Measurements from ENCODE around the gene ARHGAP25.

The ARHGAP25 gene

DNA sequence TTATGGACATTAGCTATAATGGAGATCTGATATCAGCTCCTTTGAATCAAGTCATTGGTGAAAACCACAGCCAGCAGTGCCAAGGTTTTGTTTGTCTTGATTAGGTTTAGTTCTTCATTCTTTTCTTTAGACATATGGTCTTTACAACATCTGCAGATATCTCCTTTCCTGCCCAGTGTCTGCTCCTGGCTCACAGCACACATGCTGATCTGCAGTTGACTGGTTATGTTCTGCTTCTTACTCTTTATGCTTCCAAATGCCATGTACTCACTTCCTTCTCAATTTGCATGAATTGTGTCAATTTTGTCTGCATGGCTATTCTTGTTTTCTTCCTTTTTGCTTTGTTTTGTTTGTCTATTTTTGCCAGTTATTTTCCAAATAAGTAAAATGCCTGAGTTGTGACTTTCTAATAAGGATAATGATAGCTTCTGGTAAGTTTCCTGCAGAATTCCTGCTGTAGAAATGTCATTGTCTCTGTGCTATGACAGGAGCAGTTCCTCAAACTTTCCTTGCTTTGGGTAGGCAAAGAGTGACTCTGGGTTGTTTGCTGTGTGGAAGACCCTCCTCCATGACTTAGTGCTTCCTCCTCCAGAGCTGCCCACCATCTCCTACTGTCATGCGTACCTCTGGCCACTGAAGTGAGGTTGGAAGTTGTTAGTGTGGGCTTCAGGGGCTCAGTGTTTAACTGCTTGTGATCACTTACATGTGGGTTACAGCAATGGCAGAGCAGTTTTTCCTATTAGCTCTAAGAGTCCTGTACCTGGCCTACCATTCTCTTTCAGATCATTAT lies 8.2 kb downstream of the ARHGAP25 start:
- no peak for DNase-seq (ENCODE audit: low read depth)

DNA sequence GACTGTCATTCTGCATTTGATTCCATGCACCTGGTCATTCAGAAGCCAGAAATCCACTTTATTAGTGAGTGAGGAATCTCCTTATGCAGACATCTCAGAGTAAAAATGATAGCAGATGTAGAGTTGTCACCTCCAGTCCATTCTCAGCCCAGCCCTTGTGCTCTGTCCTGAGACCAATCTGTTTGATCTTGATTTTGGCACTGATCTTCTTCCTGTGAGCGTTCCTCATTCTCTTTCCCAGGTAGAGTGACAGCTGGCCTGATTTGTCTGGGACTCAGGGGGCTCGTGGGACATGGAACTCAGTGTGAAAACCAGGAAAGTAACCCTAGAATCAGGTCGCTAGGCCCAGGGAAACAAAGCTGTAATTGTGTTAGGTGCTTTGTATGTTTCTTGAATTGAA lies 8.9 kb downstream of the ARHGAP25 start:
- DNase-seq (ENCODE audit: low read depth): no peak

DNA sequence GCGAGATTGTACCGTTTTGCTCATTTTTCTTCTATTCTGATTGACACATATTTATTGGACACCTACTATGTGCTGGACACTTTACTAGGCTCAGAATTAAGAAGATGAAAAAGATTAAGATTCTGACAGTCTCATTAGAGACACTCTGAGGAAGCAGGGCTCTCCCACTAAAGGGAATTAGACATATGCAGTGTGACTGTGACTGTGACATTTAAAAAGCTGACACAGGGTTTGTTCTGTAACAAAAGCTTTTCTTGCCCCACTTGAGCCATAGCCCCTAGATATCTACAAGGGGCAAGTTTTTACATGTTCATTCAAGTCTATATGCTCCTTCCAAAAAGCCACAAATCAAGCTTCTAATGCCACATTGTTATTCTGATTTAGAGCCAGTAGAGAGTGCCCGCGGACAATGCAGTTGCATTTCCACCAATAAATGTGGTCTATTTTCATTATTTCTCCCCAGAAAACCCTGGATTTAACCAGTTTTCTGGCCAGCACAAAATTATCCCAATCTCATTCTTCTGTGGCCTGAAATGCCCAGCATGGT lies 9.8 kb downstream of the ARHGAP25 start:
- no peak for DNase-seq (ENCODE audit: low read depth)

DNA sequence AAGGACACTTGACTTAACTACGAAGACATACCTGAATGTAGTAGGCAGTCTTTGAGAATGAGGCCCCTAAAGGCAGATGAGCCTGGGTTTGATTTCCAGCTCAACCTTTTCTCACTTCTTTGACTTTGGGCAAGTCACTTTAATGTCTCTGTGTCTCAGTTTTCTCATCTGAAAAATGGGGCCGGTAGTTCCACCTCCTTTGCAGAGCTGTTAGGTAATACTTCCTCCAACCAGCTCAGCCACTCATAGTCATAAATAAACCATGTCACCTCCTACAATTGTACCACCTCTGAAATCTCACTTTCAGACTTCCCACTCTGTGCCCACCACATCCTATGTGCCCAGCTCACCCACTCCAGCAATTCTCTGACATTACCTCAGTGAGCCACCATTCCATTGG lies 10.4 kb downstream of the ARHGAP25 start:
- no peak for DNase-seq (ENCODE audit: low read depth)

DNA sequence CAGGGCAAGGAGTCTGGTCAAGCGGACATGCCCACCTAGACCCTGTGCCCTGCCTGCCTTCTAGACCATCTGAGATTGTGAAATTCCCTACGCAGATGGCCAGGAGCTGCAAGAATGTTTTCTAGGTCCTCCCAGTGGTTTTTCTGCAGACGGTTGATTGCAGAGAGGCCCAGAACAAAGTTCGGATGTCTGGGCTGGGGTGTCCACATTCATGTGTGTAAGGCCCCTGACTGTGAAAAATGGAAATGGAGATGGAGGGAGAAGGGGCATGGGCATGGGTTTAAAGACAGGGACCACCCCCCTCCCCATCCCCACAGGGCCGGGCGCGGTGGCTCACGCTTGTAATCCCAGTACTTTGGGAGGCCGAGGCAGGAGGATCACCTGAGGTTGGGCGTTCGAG lies 11.8 kb downstream of the ARHGAP25 start:
- no peak for DNase-seq (ENCODE audit: low read depth)

DNA sequence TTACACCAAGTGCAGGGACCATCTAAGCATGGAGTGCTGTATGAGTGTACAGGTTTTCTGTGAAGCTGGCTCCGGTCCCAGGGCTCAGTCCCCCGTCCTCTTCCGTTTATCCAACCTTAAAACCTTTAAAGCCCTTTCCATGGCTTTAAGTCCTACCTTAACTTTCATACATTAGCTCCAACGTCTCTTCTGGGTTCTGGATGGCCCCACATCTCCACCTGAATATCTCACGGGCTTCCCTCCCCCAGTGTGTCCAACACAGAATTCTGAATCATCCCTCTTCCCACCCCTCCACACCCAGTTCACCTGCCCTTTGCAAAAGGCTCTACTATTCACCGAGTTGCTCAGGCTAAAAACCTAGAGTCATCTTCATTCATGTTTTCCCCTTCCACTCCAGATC lies 12.8 kb downstream of the ARHGAP25 start:
- DNase-seq (ENCODE audit: low read depth): no peak

DNA sequence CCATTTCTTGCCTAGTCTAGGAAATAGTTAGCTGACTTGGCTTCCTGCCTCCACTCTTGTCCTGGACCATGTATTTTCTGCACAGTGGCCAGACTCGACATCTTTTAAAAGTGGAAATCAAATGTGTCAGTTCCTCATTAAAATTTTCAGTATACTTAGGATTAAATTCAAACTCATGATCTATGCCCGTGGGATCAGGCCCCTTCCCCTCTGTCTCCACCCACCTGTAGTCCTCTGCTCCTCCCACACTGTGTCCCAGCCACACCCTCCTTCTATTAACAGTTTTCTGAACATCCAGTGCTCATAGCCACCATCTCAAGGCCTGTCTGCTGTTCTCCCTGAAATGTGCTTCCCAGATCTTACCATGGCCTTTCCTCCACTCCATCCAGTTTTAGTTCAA lies 13.3 kb downstream of the ARHGAP25 start:
- no peak for DNase-seq (ENCODE audit: low read depth)

DNA sequence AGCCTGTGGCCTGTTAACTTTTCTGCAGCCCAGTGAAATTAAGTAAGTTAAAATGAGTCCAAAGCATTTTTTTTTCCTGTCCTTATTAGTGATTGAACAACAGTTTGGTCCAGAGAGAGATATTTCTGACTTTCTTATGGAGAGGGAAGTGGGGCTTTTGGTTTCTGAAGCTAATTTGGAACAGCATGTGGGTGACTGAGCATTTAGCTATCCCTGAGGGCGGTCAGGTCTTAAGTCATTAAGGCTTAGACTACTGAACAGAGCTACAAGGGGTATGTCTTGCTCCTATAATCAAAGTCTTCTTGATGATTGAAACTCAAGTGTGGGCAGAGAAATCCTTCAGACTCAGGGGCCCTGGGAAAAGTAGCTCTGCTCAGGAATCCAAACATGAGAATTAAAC lies 14.0 kb downstream of the ARHGAP25 start:
- no peak for DNase-seq (ENCODE audit: low read depth)

DNA sequence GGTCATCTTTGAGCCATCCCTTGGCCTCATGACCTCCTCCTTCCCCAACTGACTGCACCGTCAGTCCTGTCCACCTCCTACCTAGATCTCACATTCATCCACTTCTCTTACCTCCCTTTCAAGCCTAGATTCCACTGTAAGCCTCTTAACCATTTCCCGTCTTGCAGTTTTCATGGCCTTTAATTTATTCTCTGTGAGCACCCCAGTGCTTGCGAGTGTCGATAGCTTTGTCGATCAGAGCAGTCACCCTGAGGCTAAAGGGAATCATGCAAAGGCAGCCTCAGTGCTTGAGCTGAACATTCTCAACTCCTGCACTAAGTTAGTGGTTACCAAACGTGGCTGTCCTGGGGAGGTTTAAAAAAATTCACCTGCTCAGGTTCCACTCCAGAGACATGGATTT lies 14.7 kb downstream of the ARHGAP25 start:
- no peak for DNase-seq (ENCODE audit: low read depth)

DNA sequence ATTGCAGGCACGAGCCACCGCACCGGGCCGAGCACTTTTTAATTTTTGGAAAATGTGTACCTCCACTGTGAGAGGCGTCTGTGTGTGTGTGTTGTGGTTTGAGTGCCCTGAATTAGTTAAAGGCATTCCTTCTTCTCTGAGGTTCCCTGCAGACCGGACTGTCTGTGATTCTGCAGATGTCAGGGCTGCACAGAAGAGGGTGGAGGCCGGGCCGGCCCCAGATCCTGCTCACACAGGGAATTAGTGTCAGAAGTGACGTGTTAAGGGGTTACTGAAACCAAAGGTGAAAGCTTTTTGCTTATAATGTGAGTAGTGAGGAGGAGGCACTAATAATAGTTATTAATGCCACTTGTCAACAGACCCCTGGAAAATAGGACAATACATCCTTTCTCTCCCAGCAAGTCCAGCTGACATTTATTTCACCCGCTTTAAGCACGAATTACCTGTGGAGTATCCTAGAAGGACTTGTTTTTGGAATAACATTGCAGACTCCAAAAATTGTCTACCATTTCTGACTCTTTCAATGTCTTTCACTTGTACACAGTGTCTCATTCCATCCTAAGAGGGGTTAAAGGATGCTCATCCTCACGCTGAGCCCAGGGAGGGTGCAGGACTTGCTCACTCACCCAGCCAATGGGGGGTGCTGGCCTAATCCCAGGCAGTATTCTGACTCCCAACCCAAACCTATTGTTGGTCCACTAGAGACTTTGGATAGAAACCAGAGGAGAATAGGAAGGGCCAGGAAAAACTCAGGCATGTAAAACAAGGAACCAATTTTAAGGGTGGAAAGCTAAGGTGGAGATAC lies 16.2 kb downstream of the ARHGAP25 start:
- no peak for DNase-seq (ENCODE audit: low read depth)

DNA sequence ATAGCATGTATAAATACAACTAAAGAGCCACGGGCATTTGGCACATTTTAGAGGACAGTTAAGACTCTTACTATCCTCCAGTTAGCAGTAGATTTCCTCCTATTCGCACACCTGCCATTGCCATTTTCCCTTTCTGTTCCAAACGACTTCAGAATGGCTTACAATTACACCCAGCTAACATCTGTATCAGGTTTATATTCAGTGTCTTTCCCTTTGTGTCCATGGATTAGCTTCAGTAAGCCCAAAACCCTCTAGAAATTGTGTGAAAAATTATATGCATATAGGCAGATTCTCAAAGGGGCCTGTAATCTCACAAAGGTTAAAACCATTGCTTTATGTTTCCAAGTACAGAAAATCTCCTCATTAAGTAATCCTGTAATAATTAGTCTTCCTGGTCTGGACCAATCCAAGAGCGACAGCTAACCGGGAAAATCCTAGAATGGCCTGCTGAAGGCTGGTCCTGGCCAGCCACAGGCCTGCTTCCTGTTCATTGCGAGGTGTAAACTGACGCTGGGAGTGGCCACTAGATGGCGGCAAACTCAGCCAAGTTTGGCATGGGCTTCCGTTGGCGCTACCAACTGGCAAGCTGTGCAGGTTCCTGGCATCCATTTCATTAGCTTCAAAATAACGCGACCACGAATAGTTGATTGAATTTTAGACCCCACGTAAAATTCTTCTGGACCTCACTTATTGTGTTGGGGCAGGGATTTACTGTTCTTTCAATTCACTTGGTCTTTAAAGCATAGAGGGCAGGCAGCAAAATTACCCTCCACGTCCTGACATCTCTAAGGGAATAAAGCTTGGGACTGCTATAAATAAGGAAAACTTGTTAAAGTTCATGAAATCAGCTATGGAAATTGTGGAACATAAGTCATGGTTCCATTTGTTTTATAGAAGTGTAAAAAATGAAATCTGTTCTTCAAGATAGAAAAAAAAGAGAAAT lies 17.1 kb downstream of the ARHGAP25 start:
- DNase-seq (ENCODE audit: low read depth): peak; percentile 77

DNA sequence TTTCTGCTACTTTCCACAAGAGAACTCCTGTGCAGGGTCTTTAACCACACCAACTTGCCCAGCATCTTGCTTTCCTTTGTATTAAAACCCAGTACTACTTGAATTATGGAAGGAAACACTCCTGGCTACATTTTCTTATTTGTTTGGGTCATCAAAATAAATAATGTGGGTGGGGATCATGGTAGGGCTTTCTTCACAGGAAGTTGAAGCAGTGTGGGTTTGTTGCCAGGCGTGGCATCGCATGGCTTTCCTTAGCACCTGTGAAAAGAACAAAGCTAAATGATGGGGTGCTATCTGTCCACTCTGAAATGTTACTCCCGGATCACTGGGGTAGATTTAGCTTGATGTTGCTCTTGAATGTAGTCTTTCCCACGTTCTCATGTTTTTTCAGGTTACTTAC lies 18.7 kb downstream of the ARHGAP25 start:
- no peak for DNase-seq (ENCODE audit: low read depth)

DNA sequence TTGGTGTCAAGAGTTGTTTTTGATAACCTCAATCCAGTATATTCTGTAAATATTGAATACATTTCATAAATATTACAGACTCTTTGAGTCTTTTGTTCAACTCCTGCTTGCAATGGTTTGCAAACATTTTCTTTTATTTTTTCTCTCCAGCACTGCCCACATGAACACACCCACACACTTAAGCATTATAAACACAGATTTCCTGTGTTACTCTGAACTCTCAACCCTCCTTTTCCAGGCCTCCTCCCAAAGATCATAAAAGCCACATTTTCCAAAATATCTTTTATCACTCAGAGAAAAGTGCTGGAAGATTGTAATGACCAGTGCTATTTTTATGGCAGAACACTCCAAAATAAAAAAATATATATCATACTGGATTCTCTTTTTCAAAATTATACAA lies 20.5 kb downstream of the ARHGAP25 start:
- DNase-seq (ENCODE audit: low read depth): no peak

DNA sequence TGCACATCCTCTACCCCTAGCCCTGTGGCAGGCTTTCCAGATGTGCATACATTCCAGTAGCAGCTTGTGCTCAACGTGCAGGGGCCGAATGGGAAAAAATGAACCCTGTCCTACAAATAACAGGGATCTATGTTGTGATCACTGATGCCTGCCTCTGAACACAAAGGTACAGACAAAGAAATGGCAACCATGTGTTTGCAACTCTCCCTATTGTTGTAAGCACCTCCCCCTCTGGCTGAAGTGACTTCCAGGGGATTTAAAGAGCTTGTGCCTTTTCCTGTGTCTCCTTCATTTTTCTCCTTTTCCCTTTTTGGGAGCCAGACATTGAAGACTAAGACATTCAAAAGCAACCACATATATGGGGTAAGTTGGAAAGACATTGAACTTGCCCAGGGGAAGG lies 21.6 kb downstream of the ARHGAP25 start:
- no peak for DNase-seq (ENCODE audit: low read depth)

DNA sequence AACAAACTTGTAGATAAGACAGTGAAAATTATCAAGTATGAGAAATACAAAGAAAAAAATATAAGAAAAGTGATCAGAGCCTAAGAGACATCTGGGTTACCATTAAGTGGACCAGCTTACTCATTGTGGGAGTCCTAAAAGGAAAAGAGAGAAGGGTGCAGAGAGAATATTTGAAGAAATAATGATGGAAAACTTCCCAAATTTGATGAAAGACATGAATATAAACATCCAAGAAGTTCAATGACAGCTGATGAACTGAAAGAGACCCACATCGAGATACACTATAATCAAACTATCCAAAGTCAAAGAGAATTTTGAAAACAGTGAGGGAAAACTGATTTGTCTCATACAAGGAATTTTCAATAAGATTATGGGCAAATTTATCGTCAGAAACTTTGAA lies 22.5 kb downstream of the ARHGAP25 start:
- DNase-seq (ENCODE audit: low read depth): no peak

DNA sequence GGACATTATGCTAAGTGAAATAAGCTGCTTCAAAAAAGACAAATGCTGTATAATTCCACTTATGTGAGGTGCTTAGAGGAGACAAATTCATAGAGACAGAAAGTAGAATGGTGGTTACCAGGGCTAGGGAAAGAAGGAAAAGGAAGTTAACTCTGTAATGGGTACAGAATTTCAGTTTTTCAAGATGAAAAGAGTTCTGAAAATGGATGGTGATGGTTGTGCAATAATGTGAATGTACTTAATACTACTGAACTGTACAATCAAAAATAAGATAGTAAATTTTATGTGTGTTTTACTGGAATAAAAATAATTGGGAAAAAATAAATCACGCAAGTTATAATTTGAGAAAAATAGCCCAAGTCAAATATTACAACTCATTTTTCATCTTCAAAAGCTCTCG lies 27.5 kb downstream of the ARHGAP25 start:
- no peak for DNase-seq (ENCODE audit: low read depth)

DNA sequence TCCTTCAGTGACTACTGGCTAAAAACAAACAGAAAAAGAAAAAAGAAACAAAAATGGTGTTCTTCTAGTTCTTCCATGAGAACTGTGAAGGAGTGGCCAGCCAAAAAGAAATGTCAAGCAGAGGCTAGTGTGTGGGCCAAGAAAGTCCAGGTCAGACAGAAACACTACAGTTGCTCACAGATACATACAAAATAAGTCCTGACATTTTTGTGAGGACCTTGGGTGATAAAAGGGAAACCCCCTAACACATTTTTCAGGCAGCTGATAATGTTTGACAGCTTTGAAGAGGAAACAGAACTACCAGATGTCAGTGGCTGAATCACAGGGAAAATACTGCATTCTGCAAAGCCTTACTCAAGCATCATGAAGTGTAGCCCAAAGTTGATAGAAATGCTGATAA lies 28.1 kb downstream of the ARHGAP25 start:
- DNase-seq (ENCODE audit: low read depth): no peak

DNA sequence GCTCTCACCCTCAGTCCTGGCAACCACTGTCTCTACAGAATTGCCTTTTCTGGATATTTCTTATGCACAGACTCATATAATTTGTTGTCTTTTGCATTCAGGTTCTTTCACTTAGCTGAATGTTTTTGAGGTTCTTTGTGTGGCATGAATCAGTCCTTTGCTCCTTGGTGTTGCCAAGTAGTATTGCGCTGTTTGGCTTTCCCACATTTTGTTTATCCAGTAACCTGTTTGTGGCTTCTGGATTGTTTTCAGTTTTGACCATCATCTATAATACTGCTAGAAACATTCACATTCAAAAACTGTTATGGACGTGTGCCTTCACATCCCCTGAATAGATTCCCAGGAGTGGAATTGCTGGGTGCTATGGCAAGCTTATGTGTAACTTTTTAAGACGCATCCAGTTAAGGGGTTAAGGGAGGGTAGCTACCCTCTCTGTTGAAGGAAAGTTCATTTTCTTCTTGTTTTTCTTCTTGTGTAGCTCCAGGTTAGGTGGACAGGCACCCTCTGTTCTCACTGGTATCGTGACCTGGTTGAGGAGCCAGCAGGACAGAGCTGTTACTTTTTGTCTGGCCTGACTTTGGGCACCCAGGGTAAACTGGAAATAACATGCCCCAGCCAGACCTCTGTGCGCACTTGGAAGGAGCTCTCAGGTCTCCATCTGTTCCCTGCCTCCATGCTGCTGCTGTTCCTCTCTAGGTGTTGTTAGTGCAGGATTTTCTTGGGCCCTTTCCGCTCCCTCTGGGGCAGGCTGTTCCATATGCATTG lies 29.6 kb downstream of the ARHGAP25 start:
- DNase-seq (ENCODE audit: low read depth): no peak

DNA sequence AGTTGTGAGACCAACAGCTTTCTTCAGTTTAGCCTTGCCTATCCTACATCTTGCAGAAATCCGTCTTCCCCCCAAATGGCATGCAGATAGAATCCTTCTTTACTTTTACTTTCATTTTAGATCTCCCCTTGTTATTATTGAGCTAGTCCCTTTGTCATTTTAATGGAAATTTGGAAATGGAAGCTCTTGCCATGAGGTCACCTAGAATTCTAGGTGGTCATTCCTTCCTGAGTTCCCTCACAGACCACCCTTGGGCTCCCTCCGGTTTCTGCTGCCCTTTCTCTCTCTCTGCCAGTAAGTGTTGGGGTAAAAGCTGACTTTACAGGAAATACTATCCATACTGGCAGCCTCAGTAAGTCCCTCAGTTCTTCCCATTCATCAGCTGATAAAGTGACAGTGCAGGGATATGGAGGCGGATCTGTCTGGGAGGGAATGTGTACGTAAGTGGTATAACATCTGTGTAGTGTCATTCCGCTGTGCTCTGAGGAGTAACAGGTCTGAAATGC lies 30.2 kb downstream of the ARHGAP25 start:
- no peak for DNase-seq (ENCODE audit: low read depth)

DNA sequence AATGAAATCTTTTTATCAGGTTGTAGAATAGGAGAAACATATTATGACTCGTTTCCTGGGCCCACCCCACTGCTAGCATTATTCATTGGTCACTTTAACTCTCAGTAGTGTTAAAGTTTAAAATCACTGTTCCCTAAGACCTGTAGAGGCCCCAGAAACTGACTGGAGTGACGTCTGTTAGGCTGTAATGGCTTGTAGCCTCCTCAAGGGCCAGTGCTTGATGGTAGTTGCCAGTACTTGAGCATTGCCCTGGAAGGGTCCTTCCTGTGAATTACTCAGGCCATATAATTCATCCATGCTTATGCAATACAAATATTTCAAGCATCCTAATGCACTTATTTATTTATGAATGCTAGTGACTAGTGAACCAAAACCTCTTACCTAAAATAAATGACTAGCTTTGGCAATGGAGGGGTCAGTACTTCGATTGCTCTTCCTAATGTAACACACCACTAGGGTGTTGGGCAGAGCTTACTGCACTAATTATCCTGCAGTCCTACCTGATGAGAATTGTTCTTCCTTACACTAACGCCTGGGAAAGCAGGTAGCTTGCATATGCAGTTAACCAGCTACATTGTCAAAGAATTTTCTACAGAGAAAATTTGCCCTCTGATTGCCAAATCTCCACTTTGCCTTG lies 31.2 kb downstream of the ARHGAP25 start:
- no peak for DNase-seq (ENCODE audit: low read depth)

DNA sequence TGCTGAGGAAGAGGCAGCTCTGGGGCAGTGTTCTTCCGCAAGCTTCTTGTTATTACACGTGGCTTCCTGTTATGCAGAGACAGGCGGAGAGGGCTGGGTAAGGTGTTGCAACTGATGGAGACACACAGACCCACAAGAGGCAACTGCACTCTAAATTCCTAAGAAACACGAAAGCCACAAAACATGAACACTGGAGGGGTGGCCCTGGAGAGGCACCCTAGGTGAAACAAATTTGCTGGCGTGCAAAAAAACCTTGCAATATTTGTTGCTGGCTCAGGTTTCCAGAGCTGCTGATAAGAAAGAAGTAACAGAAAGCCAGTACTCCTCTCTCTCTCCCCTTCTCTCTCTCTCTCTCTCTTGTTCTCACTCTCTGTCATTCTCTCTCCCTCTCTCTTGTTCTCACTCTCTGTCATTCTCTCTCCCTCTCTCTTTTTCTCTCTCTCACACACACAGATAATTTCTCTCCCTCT lies 31.8 kb downstream of the ARHGAP25 start:
- DNase-seq (ENCODE audit: low read depth): peak; percentile 15

Measured in fibroblast of gingiva (primary cell).